Common myeloid progenitor, CD34-positive (primary cell): ENCODE measurements around the gene TPK1.
"Not testable (repeated sequence)": the region's sequence is repeated elsewhere in the genome, so short reads cannot be mapped to it uniquely, and the experiment has no call there.

Experiments used
- CTCF ChIA-PET: fragments of 350-600 bp; sonication (Branson Sonifier 250); formaldehyde crosslinking; loops from one replicate; lab custom pipeline; 2021; ENCODE audit warnings: antibody characterized with exemption; lab: Charles Lee
- POLR2A ChIA-PET: fragments of 350-600 bp; sonication (Branson Sonifier 250); formaldehyde crosslinking; loops from one replicate; lab custom pipeline; 2021; ENCODE audit warnings: antibody characterized with exemption; lab: Charles Lee
- DNase-seq, 3 donors: peaks; one replicate each; pipeline versions ENCODE4 v3.0.0 to v3.0.0-alpha.2; 2013
- H3K27ac ChIP-seq, 2 experiments: 1 replicate in 1 of 2; 2 replicates in 1 of 2; pipeline ENCODE4 v1.7.0; 2013; ENCODE audit warnings: inconsistent platforms in 2 of 2, low read length in 2 of 2, mild to moderate bottlenecking in 2 of 2, low read depth in 1 of 2, moderate library complexity in 1 of 2; ENCODE audit not compliant: severe bottlenecking in 2 of 2, insufficient read depth in 1 of 2, poor library complexity in 1 of 2
- H3K27me3 ChIP-seq, 5 experiments: replicated peaks in 2 of 5; 1 replicate in 3 of 5; 2 replicates in 2 of 5; pipeline versions ENCODE4 v1.6.1 to v1.7.0; 2013; ENCODE audit warnings: low read length in 4 of 5, mild to moderate bottlenecking in 2 of 5, moderate library complexity in 2 of 5, inconsistent platforms in 1 of 5; ENCODE audit not compliant: insufficient read depth in 5 of 5, control insufficient read depth in 4 of 5
- H3K36me3 ChIP-seq, 4 experiments: 1 replicate in 2 of 4; 2 replicates in 2 of 4; pipeline versions ENCODE4 v1.6.1 to v1.7.0; 2013; ENCODE audit warnings: low read length in 3 of 4, control low read depth in 1 of 4, mild to moderate bottlenecking in 1 of 4; ENCODE audit not compliant: control insufficient read depth in 4 of 4, insufficient read depth in 4 of 4
- H3K4me1 ChIP-seq, 4 experiments: 1 replicate in 3 of 4; 2 replicates in 1 of 4; pipeline versions ENCODE4 v1.6.1 to v1.7.1; 2013; ENCODE audit warnings: low read length in 3 of 4, mild to moderate bottlenecking in 3 of 4, control low read depth in 1 of 4, inconsistent platforms in 1 of 4, moderate library complexity in 1 of 4; ENCODE audit not compliant: control insufficient read depth in 4 of 4, insufficient read depth in 4 of 4; ENCODE audit errors: control extremely low read depth in 1 of 4
- H3K4me3 ChIP-seq, 7 experiments: 1 replicate in 4 of 7; 2 replicates in 3 of 7; pipeline versions ENCODE4 v1.5.1 to v1.7.0; 2013; ENCODE audit warnings: mild to moderate bottlenecking in 7 of 7, low read length in 6 of 7, moderate library complexity in 6 of 7, inconsistent platforms in 2 of 7, low read depth in 2 of 7, control low read depth in 1 of 7; ENCODE audit not compliant: insufficient read depth in 4 of 7, control insufficient read depth in 1 of 7; ENCODE audit errors: extremely low read depth in 1 of 7
- H3K9me3 ChIP-seq, 5 experiments: 1 replicate in 4 of 5; 2 replicates in 1 of 5; pipeline versions ENCODE4 v1.6.1 to v1.7.1; 2013; ENCODE audit warnings: low read length in 4 of 5, mild to moderate bottlenecking in 2 of 5, inconsistent platforms in 1 of 5, low read depth in 1 of 5, moderate library complexity in 1 of 5; ENCODE audit not compliant: control insufficient read depth in 4 of 5, insufficient read depth in 2 of 5; ENCODE audit errors: control extremely low read depth in 1 of 5
- WGBS: methylation state at CpG from one replicate; pipeline ENCODE4 v1.1.5; 2013; ENCODE audit not compliant: insufficient coverage; 5-methylcytosine and 5-hydroxymethylcytosine counted together

The TPK1 gene

GRCh38 chr7:144731661-144732351, 104.0 kb downstream of the TPK1 start:
- POLR2A ChIA-PET = no interaction called here
- CTCF ChIA-PET = no interaction called here
- no CpG with 5 or more reads among the region's 6 CpGs for WGBS

DNA sequence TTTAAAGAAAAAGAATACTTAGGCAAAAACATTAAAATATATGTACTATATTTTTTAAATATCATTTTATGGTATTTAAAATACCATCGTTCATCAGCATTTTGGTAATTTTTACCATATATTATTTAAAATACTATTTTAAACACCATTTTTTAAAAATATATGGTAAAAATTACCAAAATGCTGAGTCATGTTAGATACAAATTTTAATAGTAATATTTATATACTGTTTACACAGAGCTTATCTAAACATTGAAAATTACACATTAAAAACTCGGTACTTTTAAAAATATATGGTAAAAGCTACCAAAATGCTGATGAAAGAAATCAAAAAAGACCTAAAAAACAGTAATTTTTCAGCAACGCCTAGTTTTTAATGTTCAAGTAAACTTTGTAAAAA, 105.6 kb downstream of the TPK1 start:
- POLR2A ChIA-PET = no interaction called here

More at GRCh38 chr7:144731661-144732351, 104.0 kb downstream of the TPK1 start:
- no peak for DNase-seq
- H3K4me3 ChIP-seq = no peak overlapping the region
- H3K9me3 ChIP-seq = no peaks in the 10 kb centered on the region
- H3K4me1 ChIP-seq = peaks cover 0 to 5% (median 0%) of the 10 kb centered on the region in 4 experiments
- H3K36me3 ChIP-seq = no peaks in the 10 kb centered on the region
- H3K27ac ChIP-seq = no peak overlapping the region
- H3K27me3 ChIP-seq = no peaks in the 10 kb centered on the region

GRCh38 chr7:144729226-144729625, 106.6 kb downstream of the TPK1 start:
- ChIA-PET POLR2A (no interaction called here), CTCF (no interaction called here)
- no peak overlapping the region for H3K27ac ChIP-seq
- no peaks in the 10 kb centered on the region for H3K9me3 ChIP-seq
- no peaks in the 10 kb centered on the region for H3K27me3 ChIP-seq
- H3K4me3 ChIP-seq = no peak overlapping the region
- 89% methylated on average over 1 of the region's 2 CpGs for WGBS
- no peaks in the 10 kb centered on the region for H3K4me1 ChIP-seq
- DNase-seq = no peak
- no peaks in the 10 kb centered on the region for H3K36me3 ChIP-seq

More for the DNA sequence above, 105.6 kb downstream of the TPK1 start:
- Histone ChIP-seq H3K36me3 (no peaks in the 10 kb centered on the region), H3K4me3 (no peak overlapping the region), H3K27ac (no peak overlapping the region), H3K4me1 (no peaks in the 10 kb centered on the region), H3K9me3 (no peaks in the 10 kb centered on the region), H3K27me3 (no peaks in the 10 kb centered on the region)
- no peak for DNase-seq
- no CpG with 5 or more reads among the region's 3 CpGs for WGBS
- CTCF ChIA-PET = no interaction called here

- CTCF ChIA-PET = no interaction called here
- WGBS = 98% methylated on average over 4 of the region's 4 CpGs
- POLR2A ChIA-PET = no interaction called here
Observed at GRCh38 chr7:144728551-144728950, 107.3 kb downstream of the TPK1 start.

DNA sequence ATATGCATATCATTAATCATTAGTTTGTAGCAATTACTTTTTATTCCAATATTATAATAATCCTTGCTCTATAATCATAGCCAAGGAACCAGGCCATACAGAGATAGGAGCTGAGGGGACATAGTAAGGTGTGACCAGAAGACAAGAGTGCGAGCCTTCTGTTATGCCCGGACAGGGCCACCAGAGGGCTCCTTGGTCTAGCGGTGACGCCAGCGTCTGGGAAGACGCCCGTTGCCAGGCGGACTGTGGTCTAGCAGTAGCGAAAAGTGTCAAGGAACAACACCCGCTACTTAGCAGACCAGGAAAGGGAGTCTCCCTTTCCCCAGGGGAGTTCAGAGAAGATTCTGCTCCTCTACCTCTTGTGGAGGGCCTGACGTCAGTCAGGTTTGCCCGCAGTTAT, 109.0 kb downstream of the TPK1 start:
- H3K4me1 ChIP-seq, CTCF ChIA-PET, POLR2A ChIA-PET, H3K36me3 ChIP-seq, H3K9me3 ChIP-seq, DNase-seq, H3K27ac ChIP-seq, H3K27me3 ChIP-seq, H3K4me3 ChIP-seq: not testable (repeated sequence)
- WGBS = 95% methylated on average over 5 of the region's 12 CpGs

More at GRCh38 chr7:144728551-144728950, 107.3 kb downstream of the TPK1 start:
- Histone ChIP-seq H3K27me3 (no peaks in the 10 kb centered on the region), H3K4me3 (no peak overlapping the region), H3K9me3 (no peaks in the 10 kb centered on the region), H3K27ac (no peak overlapping the region), H3K36me3 (no peaks in the 10 kb centered on the region), H3K4me1 (no peaks in the 10 kb centered on the region)
- DNase-seq = no peak

DNA sequence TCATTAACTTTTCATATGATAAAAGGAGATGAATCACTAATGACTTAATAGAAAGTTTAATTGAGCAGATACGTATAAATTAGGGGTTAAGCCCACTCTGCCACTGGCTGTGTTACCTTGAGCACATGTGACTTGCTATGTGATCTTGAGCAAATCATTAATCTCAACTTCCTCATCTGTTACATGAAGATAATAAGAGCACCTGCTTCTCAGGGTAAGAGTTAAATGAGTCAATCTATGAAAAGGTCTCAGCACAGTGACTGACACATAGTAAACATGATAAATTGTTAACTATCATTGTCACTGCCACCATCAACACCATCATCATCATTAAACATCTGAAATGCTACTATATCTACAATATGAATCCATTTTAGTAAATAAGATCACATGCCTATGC, 110.8 kb downstream of the TPK1 start:
- H3K27me3 ChIP-seq = no peaks in the 10 kb centered on the region
- H3K27ac ChIP-seq = no peak overlapping the region
- no peak overlapping the region for H3K4me3 ChIP-seq
- H3K9me3 ChIP-seq = no peaks in the 10 kb centered on the region
- POLR2A ChIA-PET = no interaction called here
- DNase-seq = peak in 2 of 3 donors; percentile 4 to 41
- WGBS = no CpG with 5 or more reads among the region's 1 CpG
- H3K4me1 ChIP-seq = no peaks in the 10 kb centered on the region
- H3K36me3 ChIP-seq = no peaks in the 10 kb centered on the region
- CTCF ChIA-PET = no interaction called here

- Histone ChIP-seq H3K27ac (no peak overlapping the region), H3K27me3 (no peaks in the 10 kb centered on the region), H3K4me1 (no peaks in the 10 kb centered on the region), H3K4me3 (no peak overlapping the region), H3K36me3 (no peaks in the 10 kb centered on the region), H3K9me3 (no peaks in the 10 kb centered on the region)
- 100% methylated on average over 2 of the region's 4 CpGs for WGBS
- no peak for DNase-seq
- CTCF ChIA-PET = no interaction called here
- POLR2A ChIA-PET = no interaction called here
Observed at GRCh38 chr7:144723301-144723700, 112.6 kb downstream of the TPK1 start.
